Mucosa of descending colon (tissue), 3 donors: Measurements from ENCODE around the gene IFNAR2. TPM values are rescaled to one million over a fixed set of nuclear protein-coding genes. Genes with fewer than 3 reads are reported as not detected.

Experiments used
- ATAC-seq: fragments of 200-7000 bp; cut with Tn5 transposase; one replicate; pipeline ENCODE4 v1.9.1; 2020; ENCODE audit warnings: mild to moderate bottlenecking, moderate library complexity
- DNase-seq, 3 donors: peaks; one replicate each; pipeline ENCODE4 v3.0.0-alpha.2; 2020
- H3K36me3 ChIP-seq: fragments of 200-600 bp; one replicate; pipeline ENCODE4 v1.8.0; 2021; ENCODE audit warnings: low read depth, mild to moderate bottlenecking
- H3K4me1 ChIP-seq: fragments of 200-600 bp; one replicate; pipeline ENCODE4 v1.8.0; 2021; ENCODE audit warnings: low read depth, mild to moderate bottlenecking
- H3K4me3 ChIP-seq: fragments of 200-600 bp; one replicate; pipeline ENCODE4 v1.8.0; 2021; ENCODE audit warnings: mild to moderate bottlenecking
- H3K9me3 ChIP-seq: fragments of 200-600 bp; one replicate; pipeline ENCODE4 v1.8.0; 2021; ENCODE audit warnings: mild to moderate bottlenecking
- intact Hi-C, 2 donors: fragments of 100-400 bp; cut with DNase I in 1 of 2; cut with micrococcal nuclease in 1 of 2; formaldehyde crosslinking; loops; one replicate each; pipeline versions ENCODE4 v1.11.0 to v1.11.1; 2022; cut with DNase I, micrococcal nuclease
- total RNA-seq, 3 donors: library from RNA; stranded (reverse); fragmentation: NEBNext Ultra II Directional in 2 of 3; extraction: Animal tissue kit (Norgen Biotek cat#: 25700) in 2 of 3; gene quantifications; one replicate each; pipeline versions ENCODE4 v1.2.1 to v1.2.4, GENCODE V29; 2021 to 2023
- TF ChIP-seq, protein P1 (sequence below): fragments of 200-600 bp; IDR thresholded peaks from one replicate; pipeline ENCODE4 v1.8.0; 2022; ENCODE audit warnings: antibody characterized with exemption, mild to moderate bottlenecking
- donor health status: DM: no; HTN: no; CAD: no; lungs with moderate emphysema.
- donor health status: DM: no; HTN: no; CAD: no.
- donor health status: DM: no; HTN: yes; CAD: no.

The IFNAR2 gene
- total RNA-seq, 3 donors from 2014 or later, result 11.9 to 20.5 (median 18.2) TPM

DNA sequence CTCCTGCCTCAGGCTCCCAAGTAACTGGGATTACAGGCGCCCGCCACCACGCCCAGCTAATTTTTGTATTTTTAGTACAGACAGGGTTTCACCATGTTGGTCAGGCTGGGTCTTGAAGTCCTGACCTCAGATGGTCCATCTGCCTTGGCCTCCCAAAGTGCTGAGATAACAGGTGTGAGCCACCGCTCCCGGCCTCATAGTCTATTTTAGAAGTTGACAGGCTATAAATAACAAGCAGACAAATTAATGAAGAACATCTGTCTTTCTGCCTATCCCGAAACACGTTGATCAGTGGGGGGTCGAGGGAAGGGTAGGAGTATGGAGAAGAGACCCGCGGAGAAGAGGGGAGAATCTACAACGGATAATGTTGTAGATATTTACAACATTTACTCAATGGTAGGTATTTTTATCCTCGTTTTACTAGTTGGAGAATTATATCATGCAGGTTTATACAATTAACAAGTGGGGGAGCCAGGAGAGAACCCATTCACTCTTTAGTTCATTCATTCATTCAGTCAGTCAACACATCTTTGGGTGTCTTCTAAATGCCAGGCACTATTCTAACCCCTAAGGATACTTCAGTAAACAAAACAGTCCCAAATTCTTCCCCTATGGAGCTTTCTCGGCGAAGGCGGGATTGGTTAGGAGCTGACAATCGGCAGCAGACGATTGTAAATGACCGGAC, 497 bp upstream of the IFNAR2 start:
- Histone ChIP-seq H3K36me3 (no peaks in the 10 kb centered on the region), H3K4me3 (no peak overlapping the region), H3K9me3 (no peaks in the 10 kb centered on the region), H3K4me1 (peaks cover 10% of the 10 kb centered on the region)
- no peak for DNase-seq
- TF ChIP-seq, protein P1, sequence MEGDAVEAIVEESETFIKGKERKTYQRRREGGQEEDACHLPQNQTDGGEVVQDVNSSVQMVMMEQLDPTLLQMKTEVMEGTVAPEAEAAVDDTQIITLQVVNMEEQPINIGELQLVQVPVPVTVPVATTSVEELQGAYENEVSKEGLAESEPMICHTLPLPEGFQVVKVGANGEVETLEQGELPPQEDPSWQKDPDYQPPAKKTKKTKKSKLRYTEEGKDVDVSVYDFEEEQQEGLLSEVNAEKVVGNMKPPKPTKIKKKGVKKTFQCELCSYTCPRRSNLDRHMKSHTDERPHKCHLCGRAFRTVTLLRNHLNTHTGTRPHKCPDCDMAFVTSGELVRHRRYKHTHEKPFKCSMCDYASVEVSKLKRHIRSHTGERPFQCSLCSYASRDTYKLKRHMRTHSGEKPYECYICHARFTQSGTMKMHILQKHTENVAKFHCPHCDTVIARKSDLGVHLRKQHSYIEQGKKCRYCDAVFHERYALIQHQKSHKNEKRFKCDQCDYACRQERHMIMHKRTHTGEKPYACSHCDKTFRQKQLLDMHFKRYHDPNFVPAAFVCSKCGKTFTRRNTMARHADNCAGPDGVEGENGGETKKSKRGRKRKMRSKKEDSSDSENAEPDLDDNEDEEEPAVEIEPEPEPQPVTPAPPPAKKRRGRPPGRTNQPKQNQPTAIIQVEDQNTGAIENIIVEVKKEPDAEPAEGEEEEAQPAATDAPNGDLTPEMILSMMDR, result no peak
- no peak for ATAC-seq
- intact Hi-C loops, result no loop called here

DNA sequence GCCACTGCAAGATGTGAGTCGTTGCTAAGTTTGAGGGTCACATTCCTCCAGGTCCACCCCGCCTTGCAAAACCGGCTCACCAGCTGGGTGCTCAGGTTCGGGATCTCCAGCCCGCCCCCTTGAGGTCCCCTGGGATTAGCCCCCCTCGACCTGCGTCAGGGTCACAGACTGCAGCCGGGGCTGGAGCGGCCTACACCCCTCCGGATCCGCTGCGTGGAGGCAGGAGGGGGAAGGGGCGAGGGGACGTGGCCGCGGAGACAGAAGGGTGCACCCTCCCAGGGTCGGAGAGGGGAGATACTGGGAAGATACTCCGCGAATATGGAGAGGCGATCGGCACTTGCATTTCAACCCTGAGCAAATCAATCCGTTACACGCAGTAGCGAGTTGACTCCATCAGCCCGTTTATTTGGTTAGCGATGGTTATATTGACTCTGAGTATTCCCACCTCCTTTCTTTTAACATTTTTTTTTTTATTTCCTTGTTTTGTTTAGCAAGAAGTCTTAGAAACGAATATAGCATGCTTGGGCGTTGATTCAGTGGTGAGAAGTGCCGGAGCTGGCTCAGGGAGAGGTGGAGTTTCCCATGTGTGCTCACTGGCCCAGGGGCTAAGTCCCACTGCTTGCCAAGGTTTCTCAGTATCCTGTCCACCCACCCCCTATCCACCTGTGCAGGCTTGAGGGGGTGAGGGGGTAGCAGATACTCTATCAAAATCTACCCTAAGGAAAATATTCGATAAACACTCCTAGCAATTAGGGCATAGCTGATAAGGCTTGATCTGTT, 997 bp downstream of the IFNAR2 start:
- H3K36me3 ChIP-seq, result no peaks in the 10 kb centered on the region
- peaks cover 10% of the 10 kb centered on the region for H3K4me1 ChIP-seq
- intact Hi-C loops, result no loop called here
- ATAC-seq, result peak; percentile 48
- H3K9me3 ChIP-seq, result no peaks in the 10 kb centered on the region
- DNase-seq, result peak; percentile 59 to 84 (median 69)
- H3K4me3 ChIP-seq, result peak overlapping the region; percentile 82
- TF ChIP-seq, protein P1, result no peak

DNA sequence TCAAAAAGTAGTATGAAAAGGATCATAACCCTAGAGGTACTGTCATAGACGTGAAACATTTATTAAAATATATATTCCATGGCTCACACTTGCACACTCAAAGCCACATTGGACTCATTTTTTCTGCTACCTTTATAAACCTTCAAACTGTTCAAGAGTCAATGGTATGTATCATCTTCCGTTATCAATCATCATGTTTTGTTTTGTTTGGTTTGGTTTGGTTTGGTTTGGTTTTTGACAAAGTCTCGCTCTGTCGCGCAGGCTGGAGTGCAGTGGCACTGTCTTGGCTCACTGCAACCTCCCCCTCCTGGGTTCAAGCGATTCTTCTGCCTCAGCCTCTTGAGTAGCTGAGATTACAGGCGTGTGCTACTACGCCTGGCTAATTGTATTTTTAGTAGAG, 1.8 kb downstream of the IFNAR2 start:
- peaks cover 10% of the 10 kb centered on the region for H3K4me1 ChIP-seq
- intact Hi-C loops, result no loop called here
- no peaks in the 10 kb centered on the region for H3K9me3 ChIP-seq
- no peaks in the 10 kb centered on the region for H3K36me3 ChIP-seq
- no peak overlapping the region for H3K4me3 ChIP-seq
- TF ChIP-seq, protein P1, result no peak
- ATAC-seq, result no peak
- no peak for DNase-seq

DNA sequence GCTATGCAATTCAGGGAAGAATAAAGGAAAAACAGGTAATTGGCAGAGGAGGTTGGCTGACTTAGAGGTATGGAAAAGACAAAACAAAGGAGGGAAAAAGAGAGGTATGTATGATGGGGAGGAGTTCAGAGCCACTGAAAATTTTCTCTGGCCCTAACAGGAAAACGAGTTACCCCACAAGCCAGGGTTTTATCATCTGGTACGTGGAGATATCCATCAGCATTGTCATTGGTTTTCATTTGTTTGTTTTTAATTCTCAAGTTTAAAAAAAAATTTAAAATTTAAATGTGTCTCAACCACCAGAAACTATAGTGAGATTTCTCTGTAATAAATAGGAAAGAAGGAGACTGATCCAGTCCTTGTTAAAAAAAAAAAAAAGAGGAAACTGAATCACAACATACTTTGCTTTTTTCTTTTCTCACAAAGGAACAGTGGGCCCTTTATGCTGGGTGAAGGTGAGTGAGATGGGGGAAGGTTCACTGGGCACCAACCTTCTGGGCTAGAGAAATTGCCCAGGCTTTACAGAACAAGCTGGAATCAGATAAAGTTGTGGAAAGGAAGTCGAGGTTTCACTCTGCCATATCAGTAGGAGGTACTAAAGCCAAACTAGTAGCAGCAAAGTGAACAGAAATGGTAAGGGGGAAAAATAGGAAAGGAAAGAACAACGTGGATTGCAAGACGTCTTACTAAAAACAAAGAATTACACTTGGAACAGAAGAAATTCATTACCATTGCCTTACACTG, 2.7 kb downstream of the IFNAR2 start:
- no peak for DNase-seq
- H3K9me3 ChIP-seq, result no peaks in the 10 kb centered on the region
- H3K36me3 ChIP-seq, result no peaks in the 10 kb centered on the region
- TF ChIP-seq, protein P1, result no peak
- H3K4me1 ChIP-seq, result peaks cover 10% of the 10 kb centered on the region
- ATAC-seq, result no peak
- H3K4me3 ChIP-seq, result no peak overlapping the region
- intact Hi-C loops, result no loop called here

DNA sequence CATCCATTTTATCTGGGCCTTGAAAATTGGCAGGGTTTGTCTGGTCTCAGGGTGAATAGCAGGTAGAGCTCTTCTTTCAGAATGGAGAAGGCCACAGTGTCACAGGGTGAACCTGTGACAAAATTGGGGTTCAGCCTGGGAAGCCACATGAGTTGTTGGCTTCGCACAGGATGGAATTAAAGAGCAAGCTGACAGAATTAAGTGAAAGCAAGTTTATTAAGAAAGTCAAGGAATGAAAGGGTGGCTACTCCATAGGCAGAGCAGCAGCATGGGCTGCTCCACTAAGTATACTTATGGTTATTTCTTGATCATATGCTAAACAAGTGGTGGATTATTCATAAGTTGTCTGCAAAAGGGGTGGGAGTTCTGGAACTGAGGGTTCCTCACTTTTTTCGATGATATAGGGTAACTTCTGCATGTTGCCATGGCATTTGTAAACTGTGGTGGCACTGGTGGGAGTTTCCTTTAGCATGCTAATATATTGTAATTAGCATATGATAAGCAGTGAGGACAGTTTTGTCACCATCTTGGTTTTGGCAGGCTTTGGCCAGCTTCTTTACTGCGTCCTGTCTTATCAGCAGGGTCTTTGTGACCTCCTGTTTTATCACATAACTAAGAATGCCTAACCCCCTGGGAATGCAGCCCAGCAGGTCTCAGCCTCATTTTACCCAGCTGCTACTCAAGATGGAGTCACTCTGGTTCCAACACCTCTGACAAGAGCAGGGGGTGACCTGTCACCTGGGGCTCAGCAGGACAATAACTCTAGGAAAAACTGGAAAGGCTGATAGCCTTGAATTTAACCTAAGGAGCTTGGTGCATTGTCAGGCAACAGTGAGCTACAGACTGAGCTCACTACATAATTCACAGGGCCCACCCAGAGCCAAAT, 5.1 kb downstream of the IFNAR2 start:
- H3K4me3 ChIP-seq, result no peak overlapping the region
- ATAC-seq (no peak), DNase-seq (no peak)
- intact Hi-C loops, result no loop called here
- peaks cover 10% of the 10 kb centered on the region for H3K4me1 ChIP-seq
- no peaks in the 10 kb centered on the region for H3K9me3 ChIP-seq
- no peaks in the 10 kb centered on the region for H3K36me3 ChIP-seq
- TF ChIP-seq, protein P1, result no peak
